Rectal smooth muscle tissue (tissue), 1 donor: ENCODE data around the gene VIPR2.

Experiments
- H3K27ac ChIP-seq: one replicate; pipeline ENCODE4 v1.7.0; 2013; ENCODE audit warnings: low read depth, low read length, inconsistent platforms
- H3K27me3 ChIP-seq: one replicate; pipeline ENCODE4 v1.7.0; 2013; ENCODE audit warnings: low read length; ENCODE audit not compliant: control insufficient read depth, insufficient read depth
- H3K36me3 ChIP-seq: one replicate; pipeline ENCODE4 v1.7.0; 2013; ENCODE audit warnings: low read length; ENCODE audit not compliant: control insufficient read depth, insufficient read depth
- H3K4me1 ChIP-seq: one replicate; pipeline ENCODE4 v1.7.0; 2013; ENCODE audit warnings: low read length; ENCODE audit not compliant: control insufficient read depth, insufficient read depth
- H3K4me3 ChIP-seq: one replicate; pipeline ENCODE4 v1.7.0; 2013; ENCODE audit warnings: low read length
- H3K9ac ChIP-seq: one replicate; pipeline ENCODE4 v1.7.0; 2013; ENCODE audit warnings: low read length

The VIPR2 gene

DNA sequence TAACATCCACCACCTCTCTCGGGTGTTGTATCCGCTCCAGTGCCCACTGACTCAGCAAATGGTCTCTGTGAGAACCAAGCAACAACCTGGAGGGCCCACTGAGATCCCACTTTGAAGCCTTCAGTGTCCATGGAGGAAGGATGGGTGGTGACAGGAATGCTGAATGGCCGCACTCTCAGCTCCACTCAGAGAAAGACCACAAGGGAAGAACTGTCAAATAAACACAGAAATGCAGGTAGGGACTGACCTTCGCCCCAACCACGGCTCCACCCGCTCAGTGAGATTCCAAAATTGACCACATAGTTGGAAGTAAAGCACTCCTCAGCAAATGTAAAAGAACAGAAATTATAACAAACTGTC, 65.8 kb downstream of the VIPR2 start:
- no peak overlapping the region for H3K27ac ChIP-seq
- no peak overlapping the region for H3K9ac ChIP-seq
- no peaks in the 10 kb centered on the region for H3K4me1 ChIP-seq
- H3K27me3 ChIP-seq, result no peaks in the 10 kb centered on the region
- no peak overlapping the region for H3K4me3 ChIP-seq
- H3K36me3 ChIP-seq, result no peaks in the 10 kb centered on the region

DNA sequence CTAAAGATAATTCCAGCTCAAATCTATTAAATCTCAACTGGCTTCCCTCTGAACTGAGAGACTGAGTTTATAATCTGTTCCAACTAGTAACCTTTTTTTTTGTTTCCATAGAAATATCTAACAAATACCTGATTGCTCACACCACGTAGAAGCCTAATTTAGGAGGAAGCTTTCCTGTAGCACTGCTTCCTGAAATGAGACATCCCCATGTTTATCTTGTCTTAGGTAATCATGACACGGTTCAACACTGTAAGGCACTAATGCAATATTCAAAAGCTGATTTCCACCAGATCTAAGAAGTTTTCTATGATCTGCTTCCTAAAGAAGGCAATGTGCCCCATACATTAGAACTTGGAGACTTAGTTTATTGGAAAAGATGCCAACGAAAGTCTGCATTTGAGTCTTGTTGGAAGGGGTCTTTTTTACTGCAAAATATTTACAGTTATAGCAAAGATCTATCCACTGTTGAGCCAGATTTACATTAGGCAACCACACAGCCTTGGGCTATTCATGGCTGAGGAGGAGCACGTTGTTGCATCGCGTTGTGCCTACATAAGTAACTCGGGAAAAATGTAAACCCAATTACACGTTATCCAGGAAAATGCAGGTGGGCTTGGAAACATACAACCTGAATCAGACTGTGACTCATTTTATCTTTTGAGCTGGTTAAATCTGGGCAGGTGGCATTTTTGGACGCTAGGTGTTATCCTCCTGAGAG, 66.3 kb downstream of the VIPR2 start:
- no peaks in the 10 kb centered on the region for H3K36me3 ChIP-seq
- no peak overlapping the region for H3K9ac ChIP-seq
- no peaks in the 10 kb centered on the region for H3K4me1 ChIP-seq
- H3K27me3 ChIP-seq, result no peaks in the 10 kb centered on the region
- H3K27ac ChIP-seq, result no peak overlapping the region
- no peak overlapping the region for H3K4me3 ChIP-seq

DNA sequence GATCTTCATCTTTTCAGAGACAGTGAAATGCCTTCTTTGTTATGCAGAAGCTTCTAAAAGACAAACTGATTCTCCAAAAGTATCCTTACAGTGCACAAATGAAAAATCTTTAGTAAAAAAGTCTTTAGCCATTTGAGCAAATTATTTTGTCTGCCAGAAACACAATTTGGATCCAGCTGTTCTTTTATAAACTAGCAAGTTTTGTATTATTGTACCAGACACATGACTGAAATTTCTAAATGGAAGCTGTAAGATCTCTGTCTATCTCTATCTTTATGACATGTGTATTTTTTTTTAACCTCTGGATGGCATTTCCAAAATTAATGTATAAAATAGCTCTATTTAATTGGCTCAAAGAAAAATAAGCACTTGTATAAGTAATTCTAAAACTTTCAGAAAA, 68.3 kb downstream of the VIPR2 start:
- Histone ChIP-seq H3K27me3 (no peaks in the 10 kb centered on the region), H3K4me3 (no peak overlapping the region), H3K9ac (no peak overlapping the region), H3K4me1 (no peaks in the 10 kb centered on the region), H3K36me3 (no peaks in the 10 kb centered on the region), H3K27ac (no peak overlapping the region)

DNA sequence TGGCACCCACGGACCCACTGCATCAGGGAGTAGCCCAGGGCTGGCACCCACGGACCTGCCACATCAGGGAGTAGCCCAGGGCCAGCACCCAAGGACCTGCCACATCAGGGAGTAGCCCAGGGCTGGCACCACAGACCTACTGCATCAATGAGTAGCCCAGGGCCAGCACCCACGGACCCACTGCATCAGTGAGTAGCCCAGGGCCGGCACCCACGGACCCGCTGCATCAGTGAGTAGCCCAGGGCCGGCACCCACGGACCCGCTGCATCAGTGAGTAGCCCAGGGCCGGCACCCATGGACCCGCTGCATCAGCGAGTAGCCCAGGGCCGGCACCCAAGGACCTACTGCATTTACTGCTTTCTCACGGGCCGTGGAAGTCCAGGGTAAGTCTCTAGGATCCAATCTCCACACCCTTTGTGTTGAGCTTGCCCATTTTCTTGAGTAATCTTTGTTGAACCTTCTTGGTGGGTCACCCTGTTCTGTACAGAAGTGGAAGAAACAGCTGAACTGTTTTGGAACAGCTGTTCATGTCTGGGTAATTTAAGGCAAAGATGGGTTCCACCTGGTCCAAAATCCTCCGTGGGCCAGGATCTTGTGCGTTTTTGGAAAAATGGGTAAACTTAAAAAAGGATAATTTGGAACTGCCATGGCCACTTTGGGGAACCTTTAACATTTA, 69.0 kb downstream of the VIPR2 start:
- Histone ChIP-seq H3K36me3 (no peaks in the 10 kb centered on the region), H3K27me3 (no peaks in the 10 kb centered on the region), H3K27ac (peak overlapping the region; percentile 15), H3K4me3 (no peak overlapping the region), H3K9ac (no peak overlapping the region), H3K4me1 (no peaks in the 10 kb centered on the region)

DNA sequence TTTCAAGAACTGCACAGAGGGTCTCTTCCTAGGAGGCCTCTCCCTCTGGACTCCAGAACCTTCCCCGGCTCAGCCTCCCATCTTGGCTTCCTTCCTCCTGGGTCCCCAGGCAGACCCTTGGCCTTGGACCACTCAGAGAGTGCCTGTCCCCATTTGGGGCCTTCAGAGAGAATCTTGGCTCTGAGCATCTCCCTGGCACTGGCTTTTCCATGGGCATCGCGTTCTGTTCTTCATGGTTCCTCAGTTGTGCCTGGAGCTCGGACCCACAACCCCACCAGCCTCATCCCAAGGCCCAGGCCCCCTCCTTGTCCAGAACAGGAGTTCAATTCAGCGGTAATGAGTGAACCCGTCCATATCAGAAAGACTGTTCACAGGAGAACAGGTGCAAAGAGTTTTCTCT, 73.4 kb downstream of the VIPR2 start:
- Histone ChIP-seq H3K4me1 (peaks cover 3% of the 10 kb centered on the region), H3K27ac (no peak overlapping the region), H3K4me3 (no peak overlapping the region), H3K9ac (no peak overlapping the region), H3K36me3 (no peaks in the 10 kb centered on the region), H3K27me3 (no peaks in the 10 kb centered on the region)

DNA sequence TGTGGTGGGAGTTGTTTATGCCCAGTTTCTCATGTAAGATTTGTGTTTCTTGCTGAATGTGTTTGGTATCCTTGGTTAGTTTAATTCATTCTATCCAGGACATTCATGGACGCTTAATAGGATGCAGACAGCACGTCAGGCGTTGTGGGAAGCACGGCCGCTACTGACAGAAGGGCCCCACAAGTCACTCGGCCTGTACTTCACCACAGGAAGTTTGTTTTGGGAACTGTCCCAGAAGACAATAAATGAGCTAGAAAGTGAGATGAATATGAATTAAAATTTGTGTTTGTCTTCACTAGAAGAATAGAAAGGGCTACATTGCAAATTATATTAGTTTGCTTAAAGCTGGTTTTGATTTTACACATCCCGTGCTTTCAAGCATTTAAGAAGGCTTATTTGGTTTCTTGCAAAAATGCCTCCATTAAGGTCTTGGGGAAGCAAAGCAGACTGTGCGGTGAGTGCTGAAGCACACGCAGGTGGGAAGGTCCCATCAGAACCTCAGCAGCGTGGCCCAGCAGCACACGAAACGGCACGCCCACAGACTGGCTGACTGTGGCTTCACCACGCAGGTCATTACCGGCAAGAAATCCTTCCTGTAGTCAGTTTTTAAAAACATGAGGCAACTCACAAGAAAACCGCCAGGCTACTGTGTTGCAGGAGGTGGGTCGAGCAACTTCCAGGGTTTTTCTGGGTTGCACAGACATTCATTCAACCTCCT, 74.1 kb downstream of the VIPR2 start:
- no peak overlapping the region for H3K9ac ChIP-seq
- no peaks in the 10 kb centered on the region for H3K27me3 ChIP-seq
- H3K36me3 ChIP-seq, result no peaks in the 10 kb centered on the region
- no peak overlapping the region for H3K27ac ChIP-seq
- no peak overlapping the region for H3K4me3 ChIP-seq
- H3K4me1 ChIP-seq, result peaks cover 3% of the 10 kb centered on the region

DNA sequence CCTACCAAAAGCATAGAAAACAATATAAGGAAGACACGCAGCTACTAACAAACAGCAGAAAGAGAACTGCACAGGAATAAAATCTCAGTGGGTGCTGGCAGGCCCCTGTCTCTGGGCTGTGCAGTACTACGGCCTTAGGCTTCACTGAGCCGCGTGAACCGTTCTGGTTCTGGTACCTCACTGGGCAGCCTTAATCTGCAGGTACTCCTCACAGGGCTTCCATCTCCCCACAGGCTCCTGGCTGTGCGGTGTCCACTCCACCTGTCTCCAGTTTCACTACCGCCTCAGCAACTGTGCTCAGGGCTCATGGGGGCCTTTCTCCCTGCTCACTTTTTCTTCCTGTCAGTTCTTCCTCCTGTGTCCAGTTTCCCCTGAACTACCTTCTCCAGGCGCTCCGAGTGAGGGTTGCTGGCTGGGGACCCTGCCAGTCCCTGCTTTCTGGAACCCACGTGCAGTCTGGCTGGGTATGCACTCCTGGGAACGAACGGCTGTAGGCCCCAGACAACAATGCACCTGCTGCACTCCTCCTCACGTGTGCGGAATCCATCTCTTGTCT, 75.7 kb downstream of the VIPR2 start:
- Histone ChIP-seq H3K9ac (no peak overlapping the region), H3K4me1 (peaks cover 3% of the 10 kb centered on the region), H3K27me3 (no peaks in the 10 kb centered on the region), H3K27ac (peak overlapping the region; percentile 72), H3K36me3 (no peaks in the 10 kb centered on the region), H3K4me3 (no peak overlapping the region)

DNA sequence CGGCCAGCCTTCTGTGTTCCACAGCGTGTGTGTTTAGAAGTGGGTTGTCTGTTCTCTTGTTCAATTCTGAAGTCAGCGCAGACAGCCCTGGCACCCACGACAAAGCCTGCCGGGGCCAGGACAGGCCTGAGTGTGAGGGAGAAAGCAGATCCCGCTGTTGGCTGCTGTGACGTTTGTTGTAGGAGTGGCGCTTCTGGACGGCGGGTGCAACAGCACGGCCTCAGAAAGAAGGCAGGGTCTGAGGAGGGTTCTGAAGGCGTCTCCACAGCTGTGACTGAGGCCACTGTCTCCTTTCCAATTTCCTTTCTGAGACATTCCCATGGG, 76.2 kb downstream of the VIPR2 start:
- H3K27ac ChIP-seq, result peak overlapping the region; percentile 72
- no peaks in the 10 kb centered on the region for H3K36me3 ChIP-seq
- H3K9ac ChIP-seq, result no peak overlapping the region
- H3K4me3 ChIP-seq, result no peak overlapping the region
- H3K27me3 ChIP-seq, result no peaks in the 10 kb centered on the region
- H3K4me1 ChIP-seq, result peaks cover 3% of the 10 kb centered on the region

DNA sequence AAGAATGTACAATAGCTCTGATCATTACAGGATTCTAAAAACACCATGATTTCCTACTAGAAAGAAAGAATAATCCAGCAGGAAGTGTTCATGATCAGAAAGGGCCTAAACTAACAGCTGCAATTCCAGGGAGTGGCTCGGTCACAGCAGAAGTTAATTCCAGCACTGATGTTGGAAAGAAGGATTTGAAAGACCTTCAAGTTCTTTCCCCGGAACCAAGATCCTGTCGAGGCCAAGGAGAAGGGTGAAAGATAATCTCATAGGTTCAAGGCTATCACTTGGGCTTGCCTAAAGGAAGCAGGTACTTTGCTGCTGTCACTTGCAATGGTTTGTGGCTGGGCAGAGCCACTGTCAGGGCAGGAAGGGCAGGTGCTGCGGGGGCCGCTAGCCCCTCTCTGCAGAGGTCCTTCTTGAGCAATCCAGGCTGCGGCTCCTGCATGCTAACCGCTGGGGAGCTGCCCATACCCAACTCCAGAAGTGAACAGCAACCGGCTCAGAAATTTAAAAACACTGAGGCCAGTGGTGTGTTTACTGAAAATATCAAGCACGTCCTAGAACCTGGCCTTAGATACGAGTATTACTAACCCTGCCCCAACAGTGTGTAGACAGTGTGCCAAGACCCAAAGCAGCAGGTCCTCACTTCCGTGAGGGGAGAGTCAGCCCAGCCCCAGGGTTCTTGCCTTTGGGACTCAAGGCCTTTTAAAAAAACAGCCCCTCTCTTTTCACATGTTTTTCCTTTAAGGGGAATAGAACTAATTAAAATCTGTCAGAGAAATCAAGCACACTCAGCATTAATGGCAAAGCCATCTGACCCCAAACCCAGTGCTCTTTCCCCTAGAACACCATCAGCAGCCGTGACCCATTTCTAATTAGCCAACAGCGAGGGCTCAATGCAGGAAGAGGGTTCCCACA, 76.8 kb downstream of the VIPR2 start:
- H3K27ac ChIP-seq, result peak overlapping the region; percentile 72
- H3K9ac ChIP-seq, result no peak overlapping the region
- no peak overlapping the region for H3K4me3 ChIP-seq

DNA sequence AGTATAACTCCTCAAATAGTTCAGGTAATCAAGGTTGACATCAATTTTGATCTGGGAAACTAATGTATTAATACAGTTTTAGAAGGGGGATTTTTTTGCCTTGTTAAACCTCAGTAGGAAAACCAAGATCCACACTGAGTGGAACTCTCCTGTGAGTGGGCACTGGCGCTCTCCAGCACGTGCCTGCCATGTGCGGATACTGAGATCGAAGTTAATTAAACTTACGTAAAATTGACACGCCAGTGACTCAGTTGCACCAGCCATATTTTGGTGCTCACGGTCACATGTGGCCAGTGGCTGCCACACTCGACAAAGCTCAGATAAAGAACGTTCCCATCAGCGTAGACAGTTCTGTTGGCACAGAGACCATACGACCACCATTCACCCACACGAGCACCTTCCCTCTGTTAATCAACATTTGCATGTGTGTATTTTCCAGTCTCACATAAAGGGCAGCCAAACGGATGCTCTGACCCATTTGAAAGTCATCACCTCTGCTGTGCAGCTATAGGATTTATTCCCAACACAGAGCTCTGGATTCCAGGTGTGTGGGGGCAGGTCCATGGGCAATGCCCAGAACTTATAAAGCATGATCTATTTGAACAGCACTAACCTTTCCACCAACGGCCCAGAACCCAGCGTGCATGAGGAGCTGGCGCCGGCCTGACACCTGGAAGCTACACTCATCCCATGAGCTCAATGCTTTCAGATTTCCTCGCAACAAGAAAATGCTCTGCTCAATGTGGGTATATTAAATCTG, 77.7 kb downstream of the VIPR2 start:
- no peak overlapping the region for H3K9ac ChIP-seq
- no peak overlapping the region for H3K27ac ChIP-seq
- H3K27me3 ChIP-seq, result no peaks in the 10 kb centered on the region
- no peak overlapping the region for H3K4me3 ChIP-seq
- peaks cover 3% of the 10 kb centered on the region for H3K4me1 ChIP-seq
- H3K36me3 ChIP-seq, result no peaks in the 10 kb centered on the region

More for the DNA sequence above, 76.8 kb downstream of the VIPR2 start:
- no peaks in the 10 kb centered on the region for H3K36me3 ChIP-seq
- H3K27me3 ChIP-seq, result no peaks in the 10 kb centered on the region
- H3K4me1 ChIP-seq, result peaks cover 3% of the 10 kb centered on the region

DNA sequence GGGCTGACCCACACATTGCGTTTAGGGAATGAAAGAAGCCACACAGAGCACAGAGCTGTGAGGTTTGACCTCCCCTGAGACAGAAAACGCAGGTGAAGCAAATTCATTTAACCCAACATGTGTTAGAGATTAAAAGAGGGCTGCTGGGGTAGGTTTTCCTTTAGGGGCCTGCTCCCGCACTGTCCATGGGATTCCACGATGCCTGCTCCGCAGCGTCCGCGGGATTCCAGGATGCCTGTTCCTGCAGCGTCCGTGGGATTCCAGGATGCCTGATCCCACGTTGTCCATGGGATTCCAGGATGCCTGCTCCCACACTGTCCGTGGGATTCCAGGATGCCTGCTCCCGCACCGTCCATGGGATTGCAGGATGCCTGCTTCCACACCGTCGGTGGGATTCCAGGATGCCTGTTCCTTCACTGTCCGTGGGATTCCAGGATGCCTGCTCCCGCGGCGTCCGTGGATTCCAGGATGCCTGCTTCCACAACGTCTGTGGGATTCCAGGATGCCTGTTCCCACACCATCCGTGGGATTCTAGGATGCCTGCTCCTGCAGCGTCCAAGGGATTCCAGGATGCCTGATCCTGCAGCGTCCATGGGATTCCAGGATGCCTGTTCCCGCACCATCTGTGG, 78.7 kb downstream of the VIPR2 start:
- peaks cover 3% of the 10 kb centered on the region for H3K4me1 ChIP-seq
- no peak overlapping the region for H3K9ac ChIP-seq
- H3K36me3 ChIP-seq, result no peaks in the 10 kb centered on the region
- no peaks in the 10 kb centered on the region for H3K27me3 ChIP-seq
- no peak overlapping the region for H3K27ac ChIP-seq
- no peak overlapping the region for H3K4me3 ChIP-seq
